NCI-H1694 treated with DMSO at 0.1 percent for 48 hours (cell line): ENCODE results near the gene FAM174C.
"Not testable (repeated sequence)": the region's sequence is repeated elsewhere in the genome, so short reads cannot be mapped to it uniquely, and the experiment has no call there.

Experiments
- DNase-seq: peaks from one replicate; lab custom pipeline; 2025; lab: John Stamatoyannopoulos, UW

Gene FAM174C

DNA sequence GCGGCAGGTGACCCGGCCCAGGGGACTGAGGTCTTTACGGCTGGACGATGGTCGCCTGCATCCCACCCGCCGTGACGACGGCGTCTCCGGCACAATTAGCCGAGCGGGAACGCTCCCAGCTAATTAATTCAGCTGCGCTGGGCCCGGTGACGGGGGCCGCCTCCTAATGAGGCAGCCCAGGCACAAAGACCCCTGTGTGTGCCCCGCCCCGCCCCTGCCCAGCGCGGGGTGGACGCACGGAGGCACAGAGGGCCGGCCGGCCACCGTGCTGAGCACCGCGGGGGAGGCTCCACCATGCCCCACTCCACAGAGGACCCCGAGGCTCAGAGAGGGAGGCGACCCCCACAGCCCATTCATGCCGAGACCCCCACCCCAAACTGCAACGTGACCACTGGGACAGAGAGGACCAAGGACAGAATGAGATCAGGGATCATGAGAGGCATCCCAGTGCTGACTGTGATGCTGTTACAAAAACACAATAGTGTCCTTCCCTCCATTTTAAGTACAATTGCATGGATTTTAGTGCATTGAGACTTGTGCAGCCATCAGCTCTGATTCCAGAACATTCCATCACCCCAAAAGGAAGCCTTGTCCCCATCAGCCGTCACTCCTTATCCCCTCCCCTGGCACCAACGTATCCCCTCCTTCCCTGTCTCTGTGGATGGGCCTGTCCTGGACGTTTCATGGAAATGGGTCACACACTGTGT lies 27.4 kb downstream of the FAM174C start:
- no peak for DNase-seq

DNA sequence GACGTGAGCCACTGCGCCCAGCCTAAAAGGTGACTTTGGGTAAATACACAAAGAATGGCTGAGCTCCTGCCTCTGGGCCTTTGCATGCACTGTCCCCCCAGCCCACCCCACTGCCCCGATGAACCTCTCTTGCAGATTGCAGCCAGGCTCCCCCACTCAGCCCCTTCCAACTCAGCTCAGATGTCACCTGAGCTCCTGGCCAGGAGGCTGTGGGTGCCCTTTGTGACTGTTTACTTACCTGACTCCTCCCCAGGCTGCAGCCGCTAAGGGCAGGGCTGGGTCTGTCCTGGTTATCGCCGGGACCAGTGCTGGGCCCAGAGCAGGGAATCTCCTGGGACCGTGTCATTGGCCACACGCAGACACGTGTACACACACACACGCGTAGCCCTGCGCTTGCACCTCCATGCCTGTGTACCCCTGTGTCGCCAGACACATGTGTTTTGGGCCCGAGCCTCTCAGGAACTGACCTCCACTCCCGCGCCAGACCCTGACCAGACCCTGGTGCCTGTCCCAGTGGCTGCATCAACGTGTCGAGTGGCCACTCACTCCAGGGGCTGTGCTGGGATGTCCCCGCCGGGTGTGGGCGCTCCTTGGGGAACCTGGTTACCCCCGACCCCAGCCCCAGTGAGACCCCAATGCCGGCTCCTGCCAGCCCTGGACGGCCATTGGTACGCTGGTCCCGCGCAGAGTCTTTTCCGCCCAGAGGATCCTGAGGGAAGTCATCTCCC lies 29.0 kb downstream of the FAM174C start:
- no peak for DNase-seq

DNA sequence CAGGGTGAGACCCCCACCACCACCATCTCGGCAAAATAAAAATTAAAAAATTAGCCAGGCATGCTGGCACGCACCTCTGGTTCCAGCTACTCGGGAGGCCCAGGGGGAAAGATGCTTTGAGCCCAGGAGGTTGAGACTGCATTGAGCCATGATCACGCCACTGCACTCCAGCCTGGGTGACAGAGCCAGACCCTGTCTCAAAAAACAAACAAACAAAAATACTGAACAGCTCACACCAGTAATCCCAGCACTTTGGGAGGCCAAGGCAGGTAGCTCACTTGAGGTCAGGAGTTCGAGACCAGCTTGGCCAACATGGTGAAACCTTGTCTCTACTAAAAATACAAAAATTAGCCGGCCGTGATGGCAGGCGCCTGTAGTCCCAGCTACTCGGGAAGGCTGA lies 30.0 kb downstream of the FAM174C start:
- not testable (repeated sequence) for DNase-seq

DNA sequence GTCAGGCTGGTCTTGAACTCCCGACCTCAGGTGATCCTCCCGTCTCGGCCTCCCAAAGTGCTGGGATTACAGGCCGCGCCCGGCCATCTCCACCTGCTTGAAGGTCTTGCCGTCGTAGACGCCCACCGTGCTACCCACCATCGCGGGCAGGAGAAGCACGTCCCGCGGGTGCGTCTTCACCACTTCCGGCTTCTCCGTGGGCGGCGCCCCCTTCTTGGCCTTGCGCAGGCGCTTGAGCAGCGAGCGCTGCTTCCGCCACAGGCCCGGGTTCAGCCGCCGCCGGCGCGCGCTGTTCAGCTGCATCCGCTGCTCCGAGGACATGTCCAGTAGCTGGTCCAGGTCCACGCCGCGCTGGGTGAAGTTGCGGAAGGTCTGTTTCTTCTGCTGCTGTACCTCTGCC lies 32.0 kb downstream of the FAM174C start:
- DNase-seq: no peak

DNA sequence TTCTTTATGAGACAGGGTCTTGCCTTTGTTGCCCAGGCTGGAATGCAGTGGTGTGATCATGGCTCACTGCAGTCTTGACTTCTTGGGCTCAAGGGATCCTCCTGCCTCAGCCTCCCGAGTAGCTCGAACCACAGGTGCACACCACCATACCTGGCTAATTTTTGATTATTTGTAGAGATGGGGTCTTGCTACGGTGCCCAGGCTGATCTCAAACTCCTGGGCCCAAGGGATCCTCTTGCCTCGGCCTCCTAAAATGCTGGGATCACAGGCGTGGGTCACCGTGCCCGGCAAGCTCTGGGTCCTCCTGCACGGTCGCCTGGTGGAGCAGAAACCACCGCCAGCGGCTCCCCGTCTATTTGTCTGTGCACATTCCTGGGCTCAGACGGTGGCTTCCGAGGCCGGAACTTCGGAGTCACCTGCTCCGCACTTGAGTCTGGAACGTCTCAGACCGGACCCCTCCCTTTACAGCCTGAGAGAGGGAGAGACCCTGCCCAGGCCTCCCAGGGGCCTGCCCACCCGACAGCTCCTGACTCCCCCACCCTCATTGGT lies 32.5 kb downstream of the FAM174C start:
- no peak for DNase-seq

DNA sequence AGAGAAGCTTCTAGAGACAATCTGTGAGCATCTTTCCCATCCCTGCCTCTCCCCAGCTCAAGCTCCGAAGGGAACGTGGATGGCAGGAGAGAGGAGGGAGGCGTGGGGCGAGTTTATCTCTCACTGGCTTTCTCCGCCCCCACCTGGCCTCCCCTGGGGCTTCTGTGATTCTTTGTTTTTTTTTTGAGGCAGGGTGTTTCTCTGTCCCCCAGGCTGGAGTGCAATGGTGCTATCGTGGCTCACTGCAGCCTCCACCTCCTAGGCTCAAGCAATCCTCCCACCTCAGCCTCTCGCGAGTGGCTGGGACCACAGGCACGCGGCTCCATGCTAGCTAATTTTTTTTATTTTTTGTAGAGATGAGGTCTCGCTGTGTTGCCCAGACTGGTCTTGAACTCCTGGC lies 33.4 kb downstream of the FAM174C start:
- no peak for DNase-seq

DNA sequence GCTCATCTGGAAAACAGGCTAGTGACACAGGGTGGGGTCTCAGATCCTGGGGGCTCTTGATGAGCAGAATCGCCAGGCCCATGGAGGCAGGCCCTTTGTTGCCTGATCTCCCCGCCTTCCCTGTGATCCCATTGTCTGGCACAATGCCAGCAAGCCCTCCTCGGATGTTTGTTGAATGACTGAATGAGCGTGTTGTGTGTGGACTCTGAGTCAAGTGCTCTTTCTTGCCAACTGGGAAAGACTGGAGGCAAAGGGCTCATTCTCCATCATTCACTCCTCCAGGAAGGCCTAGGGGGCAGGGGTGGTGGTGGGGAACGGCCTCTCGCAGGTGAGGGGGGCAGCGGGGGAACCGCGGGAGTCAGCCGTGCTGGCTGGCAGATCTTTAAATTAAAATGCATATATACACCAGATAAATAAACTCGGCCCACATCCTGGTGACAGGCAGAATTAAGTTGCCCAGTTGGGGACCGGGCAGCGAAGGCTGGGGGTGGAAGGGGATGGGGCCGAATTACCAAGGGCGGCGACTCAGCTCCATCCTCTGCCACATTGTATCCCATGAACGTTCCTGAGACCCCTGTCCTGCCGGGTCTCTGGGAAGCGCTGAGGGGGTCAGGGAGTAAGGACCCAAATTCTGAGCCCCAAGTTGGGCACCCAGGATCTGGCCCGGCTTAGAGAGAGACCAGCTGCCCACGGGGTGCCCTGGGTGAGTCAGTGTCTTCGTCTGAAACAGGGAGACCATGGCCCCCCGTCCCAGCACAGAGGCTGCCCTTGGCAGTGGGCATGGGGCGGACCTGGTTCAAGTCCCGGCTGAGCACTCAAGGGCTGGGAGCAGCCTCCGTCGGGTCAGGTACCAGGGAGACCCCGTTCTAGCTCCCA lies 34.9 kb downstream of the FAM174C start:
- DNase-seq: no peak

DNA sequence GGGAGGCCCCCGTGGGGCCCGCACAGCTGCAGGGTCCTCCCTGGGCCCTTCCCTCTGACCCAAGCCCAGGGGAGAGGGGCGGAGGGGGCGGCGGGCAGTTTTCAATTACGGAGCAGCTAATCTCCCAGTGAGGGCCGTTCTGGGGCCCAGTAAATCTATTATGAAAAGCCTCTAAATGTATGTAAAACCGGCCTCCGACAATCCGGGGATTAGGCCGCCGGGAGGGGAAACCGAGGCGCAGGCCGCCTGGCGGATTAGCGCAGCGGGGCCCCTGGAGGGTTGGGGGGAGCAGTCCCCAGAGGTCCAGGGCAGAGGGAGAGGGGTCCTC lies 35.5 kb downstream of the FAM174C start:
- DNase-seq: no peak

DNA sequence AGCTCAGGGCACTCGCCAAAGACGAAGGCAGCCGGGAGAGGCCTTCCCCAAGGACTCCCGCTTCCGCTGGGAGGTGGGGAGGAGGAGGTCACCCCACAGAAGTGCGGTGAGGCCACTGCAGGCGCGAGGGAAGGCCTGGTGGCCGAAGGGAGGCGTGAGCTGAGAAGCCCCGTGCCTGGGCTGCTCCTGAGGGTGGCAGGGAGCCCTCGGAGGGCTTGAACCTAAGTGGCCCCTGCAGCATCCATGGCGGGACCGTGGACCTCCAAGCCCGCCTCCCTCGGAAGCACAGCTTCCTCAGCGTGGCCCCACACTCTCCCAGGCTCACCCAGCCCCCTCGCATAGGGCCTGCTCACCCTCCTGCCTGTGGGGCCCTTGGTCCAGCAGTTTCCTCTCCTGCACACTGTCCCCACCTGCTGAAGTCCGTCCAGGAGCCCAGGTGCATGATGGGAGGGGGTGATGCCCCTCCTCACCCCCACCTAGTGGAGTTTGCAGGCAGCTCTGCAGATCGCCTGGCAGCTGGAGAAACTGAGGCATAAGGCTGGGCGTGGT lies 36.3 kb downstream of the FAM174C start:
- DNase-seq: no peak

DNA sequence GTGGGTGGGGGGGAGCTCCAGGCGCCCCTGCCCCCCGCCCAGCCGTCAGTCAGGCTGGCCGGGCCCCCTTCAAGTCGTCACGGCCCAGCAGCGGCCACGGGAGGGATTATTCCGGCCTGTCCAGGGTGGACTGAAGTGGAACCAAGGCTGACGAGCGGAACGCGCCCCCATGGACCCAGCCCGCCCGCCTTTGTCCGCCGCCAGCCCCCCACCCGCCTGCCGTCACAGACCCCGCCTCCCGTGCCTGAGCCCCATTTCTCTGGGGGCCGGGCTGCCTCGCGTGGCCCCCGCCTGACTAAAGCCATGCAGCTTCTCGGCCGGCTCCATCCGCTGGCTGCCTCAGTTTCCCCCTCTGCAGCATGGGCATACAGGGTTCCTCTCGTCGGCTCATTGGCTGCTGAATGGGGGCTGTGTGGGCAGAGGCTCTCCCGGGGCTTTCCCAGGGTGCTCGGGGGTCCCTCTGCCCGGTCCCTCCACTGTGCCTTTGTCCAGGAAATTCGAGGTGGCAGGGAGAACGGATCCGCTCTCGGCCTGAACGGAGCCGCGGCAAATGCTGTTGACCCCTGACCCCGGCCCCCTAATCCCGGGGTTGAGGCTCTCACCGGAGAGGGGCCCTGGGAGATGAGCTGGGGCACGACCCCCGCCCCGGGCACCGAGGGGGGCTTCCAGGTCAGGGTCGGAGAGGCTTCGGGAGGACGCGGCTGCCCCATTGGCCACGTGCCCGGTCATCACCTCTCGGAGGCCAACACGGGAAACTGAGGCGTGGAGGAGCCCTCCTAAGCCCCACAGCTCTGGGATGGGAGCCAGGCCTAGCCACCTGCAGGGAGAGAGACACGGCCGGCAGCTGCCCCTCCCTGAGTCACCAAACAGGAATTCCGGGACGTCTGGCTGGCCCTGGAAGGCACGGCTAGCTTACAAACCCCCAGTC lies 37.7 kb downstream of the FAM174C start:
- no peak for DNase-seq

DNA sequence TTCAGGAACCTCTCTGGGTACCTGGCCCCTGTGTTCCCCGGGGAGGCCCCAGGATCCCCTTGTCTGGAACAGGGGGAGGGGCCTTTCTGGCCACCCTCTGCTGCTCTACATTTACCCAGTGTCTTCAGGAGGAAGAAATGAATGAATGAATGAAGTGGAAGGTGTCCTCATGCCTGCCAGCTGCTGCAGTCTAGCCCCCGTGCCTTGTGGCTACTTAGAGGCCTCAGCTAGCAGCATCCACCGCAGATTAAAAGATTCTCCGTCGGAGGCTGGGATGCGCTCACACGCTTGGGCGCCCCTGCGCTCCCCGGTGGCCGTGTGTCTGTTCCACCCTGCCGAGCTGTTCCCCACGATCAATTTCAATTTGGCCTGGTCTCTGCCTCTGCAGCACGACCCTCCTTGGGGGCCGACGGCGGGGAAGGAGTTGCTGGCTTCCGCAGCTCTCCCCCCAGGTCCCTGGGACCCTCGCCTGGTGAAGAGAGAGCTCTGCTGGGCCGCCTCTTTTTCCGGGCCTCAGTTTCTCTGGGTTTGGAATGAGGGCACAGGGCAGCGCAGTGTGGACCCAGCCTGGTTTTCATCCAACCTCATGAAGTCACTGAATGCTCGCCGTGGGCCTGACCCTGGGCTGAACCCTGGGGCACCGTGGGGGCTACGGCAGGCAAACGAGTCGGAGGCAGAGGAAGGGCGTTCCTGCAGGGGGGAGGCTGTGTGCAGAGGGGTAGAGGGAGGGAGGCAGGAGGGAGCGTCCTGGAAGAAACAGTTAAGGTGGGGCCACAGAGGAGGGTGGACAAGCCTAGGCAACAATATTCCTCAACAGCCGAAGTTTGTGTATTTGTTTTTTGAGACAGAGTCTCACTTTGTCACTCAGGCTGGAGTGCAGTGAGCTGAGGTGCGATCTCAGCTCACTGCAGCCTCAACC lies 38.6 kb downstream of the FAM174C start:
- DNase-seq: no peak

DNA sequence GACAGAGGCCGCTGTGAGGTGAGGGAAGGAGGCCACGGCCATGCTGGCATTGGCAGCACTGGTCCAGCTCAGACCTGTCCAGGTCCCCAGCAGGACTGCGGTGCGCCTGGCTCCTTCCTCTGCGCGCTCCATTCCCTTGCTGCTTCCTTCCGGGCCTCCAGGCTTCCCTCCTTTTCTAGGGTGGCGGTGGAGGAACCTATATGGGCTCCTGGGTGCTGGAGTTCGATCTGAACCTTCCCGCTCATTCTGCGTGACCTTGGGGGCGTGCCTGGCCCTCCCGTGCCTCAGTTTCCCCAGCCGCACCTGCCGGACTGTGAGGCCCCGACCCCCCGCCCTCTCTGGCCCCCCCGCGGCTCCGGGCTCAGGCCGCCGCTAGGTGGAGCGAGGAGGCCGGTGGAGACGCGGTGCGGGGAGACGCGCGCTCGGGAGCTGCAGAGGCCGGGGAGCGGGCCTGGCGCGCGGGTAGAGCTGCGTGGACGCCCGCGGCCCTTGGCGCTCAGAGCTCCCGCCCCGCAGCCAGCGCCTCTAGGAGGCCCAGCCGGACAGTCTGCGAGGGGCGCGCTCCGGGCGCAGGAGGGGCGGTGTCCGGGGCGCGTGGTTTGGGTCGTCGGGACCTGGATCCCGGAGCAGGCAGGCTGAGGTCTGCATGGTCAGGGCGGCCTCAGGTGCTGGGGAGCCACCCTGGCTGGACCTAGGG lies 40.3 kb downstream of the FAM174C start:
- no peak for DNase-seq

DNA sequence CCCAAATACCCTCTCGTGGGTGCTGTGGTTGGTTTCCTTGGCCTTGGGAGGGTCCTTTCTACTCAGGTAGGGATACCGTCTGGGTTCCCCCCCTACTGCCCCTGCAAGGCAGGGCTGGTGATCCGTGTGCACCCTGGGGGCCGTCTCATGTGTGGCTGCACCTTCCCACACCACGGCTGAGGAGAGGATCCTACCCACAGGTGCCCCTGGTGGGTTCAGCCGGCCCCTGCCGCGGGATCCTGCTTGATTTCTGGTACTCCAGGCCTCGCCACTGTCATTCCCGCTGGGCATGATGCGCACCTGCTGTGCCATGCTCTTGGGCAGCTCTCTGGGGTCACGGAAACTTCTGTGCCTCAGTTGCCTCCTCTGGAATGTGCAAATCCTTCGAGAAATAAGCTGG lies 41.1 kb downstream of the FAM174C start:
- DNase-seq: no peak

DNA sequence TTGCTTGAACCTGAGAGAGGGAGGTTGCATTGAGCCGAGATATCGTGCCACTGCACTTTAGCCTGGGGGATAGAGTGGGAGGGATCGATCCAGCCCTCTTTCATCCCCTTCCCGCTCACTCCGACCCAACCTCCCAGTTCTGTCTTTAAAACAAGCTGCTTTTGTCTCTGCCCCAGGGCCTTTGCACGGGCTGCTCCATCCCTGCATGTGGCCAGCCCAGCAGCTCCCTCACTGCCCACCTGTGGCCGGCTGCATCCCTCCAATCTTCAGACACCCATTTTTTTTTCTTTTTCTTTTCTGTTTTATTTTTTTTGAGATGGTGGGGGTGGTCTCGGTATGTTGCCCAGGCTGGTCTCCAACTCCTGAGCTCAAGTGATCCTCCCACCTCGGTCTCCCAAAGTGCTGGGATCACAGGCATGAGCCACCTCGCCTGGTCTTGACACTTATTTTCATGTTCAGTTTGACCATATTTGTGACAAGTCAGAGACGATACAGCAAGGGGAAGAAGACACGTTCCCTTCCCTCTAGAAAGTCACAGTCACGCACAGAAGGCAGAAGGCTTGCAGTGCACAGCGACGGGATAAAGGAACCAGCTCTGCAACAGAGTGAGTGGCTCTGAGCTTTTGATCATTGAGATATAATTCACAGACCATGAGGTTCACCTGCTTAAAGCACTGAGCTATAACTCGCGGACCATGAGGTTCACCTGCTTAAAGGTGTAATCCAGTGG lies 42.1 kb downstream of the FAM174C start:
- no peak for DNase-seq

DNA sequence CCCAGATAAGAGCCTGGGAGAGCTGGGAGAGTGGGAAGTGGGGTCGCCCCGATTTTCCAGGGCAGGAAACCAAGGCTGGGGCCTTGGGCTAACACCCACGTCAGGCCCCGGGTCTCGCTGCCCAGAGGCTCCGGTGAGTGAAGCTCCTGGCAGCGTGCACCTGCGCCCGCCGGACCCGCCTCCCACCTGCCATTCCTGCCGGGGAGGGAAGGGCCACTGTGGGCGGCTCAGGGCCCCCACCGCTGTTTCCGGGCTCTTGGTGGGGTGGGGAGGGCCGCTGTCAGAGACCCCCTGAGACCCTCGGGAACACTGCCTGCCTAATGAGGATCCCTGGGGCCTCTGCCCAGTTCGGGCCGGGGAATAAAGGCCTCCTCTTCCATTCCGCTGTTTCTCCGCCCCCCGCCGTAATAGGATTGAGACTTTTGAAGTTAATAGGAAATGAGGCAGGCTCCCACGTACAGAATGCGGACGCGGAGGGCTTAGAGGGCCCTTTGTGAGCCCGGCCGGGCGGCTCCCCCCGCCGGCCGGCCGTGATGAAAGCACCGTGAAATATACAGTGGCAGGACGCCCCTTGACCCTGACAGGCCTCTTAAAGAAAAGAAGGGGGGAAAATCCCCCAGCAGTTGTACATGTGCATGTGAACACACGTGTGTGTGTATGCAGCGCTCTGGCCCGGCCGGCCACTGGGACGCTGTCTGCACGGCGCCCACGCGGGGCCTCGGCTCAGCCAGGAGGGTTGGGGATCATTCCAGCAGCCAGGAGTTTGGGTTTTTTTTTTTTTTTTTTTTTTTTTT lies 43.5 kb downstream of the FAM174C start:
- no peak for DNase-seq

DNA sequence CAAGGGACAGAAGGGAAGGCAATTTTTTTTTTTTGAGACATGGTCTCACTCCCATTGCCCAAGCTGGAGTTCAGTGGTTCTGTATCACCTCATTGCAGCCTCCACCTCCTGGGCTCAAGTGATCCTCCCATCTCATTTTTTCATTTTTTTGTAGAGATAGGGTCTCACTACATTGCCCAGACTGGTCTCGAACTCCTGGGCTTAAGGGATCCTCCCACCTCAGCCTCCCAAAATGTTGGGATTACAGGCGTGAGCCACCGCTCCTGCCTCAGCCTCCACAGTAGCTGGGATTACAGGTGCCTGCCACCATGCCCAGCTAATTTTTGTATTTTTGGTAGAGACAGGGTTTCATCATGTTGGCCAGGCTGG lies 44.9 kb downstream of the FAM174C start:
- DNase-seq: not testable (repeated sequence)

DNA sequence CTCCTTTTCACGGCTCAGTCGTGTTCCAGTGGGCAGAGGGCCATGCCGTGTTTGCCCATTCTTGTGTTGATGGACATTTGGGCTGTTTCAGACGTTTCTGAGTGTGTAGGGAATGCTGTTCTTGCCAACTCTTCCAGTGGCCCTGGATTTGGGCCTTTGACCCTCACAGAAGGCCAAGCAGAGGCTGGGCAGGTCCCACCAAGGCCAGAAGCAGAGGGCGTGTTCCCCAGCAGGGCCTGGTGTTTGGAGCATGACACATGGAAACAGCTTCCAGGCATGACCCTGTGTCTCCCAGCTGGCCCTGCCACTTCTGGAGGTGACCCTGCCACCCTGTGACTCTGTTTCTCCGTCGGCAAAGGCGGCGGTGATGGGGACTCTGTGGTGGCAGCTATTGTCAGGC lies 46.2 kb downstream of the FAM174C start:
- no peak for DNase-seq
